ENCODE data around the gene SCRG1.

Gene SCRG1

DNA sequence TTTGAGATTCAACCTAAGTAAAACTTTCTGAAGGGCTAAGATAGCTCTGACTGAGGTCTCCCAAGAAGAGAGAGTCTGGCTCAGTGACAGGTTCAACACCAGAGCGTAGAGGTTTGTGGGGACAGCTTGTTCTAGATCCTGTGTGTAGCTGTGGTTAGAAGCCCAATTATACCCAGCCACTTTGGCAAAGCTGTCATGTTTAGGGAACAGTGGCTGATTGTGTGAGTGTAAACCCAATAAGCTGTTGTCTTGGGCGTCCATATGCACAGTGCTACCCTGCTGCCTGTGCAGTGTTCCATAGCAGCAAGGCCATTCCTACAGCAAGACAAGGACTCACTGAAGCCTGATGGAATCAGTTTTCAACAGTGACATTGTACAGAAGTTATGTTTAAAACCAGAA, 11.2 kb upstream of the SCRG1 start:
- no peak for DNase-seq

DNA sequence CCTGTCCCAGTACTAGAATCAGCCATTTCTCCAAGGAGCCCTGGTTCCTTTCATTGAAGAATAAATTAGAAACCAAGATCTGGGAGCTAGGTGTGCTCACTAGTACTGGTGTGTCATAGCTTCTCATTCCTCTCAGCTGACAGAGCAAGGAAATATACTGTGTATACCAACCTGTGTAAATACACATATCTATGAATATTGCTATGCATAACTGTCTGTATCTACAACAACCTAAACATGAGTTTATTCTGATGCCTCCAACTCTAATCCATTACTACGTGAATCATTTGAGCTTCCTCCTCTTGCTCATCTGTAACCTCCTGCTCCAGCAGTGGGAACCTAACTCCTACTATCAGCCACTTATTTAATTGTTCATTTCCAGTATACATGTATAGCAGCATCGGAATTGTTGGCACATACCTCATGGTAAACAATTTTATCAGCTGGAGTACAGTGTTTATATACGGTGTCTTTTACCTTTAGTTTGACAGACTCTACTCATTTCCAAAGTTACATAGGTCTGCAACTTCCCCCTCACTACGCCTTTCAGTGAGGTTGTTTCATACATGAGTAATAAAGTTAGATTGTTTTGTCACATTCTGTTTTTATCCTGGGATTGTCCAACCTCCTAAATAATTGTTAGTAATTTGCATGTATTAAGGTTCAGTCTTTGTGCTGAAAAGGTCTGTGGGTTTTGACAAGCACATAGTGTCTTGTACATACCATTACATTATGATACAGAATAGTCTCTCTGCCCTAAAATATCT, 7.1 kb upstream of the SCRG1 start:
- no peak for DNase-seq

DNA sequence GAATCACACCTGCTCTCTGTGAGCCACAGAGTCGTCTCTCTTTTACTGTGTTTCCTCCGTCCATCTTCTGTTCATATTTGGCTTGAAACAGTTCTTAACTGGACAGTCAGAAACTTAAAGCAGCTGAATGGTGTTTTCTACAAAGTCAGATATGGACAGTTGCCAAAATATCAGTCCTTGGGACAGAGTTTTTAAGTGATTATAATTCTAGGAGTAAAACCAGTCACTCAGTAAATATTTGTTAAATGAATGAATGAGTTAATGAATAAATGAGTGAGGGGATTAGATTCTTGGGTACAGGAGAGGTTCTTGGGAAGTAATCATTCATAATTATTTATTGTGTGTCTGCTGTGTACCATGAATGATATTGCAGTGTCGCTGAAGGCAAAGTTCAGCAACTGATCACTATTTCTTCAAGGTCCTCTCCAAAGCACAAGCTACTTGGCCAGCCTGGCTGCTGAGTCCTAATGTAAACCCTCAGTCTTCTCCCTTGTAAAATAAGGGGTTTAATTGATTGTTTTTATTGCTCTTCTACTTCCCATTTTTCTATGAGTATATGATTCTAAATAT, 5.5 kb upstream of the SCRG1 start:
- DNase-seq, result no peak

DNA sequence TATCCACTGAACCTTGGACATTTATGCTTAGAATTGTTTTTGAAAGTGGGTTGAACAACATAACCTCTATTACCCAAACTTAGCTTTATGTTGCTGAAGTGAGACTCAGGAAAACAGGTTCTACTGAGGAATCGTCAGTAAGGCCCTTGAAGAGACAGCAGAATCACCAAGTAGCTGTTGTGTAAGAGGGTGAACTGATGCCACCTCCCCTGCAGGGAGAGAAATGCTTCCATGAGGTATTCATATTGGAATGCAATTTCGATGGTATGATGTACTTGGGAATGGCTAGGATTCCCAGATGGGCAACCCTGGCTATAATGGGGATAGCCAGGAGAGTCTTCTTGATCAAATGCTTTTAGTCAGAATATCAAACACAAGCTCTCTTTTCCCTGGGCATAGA, 4.1 kb upstream of the SCRG1 start:
- no peak for DNase-seq

DNA sequence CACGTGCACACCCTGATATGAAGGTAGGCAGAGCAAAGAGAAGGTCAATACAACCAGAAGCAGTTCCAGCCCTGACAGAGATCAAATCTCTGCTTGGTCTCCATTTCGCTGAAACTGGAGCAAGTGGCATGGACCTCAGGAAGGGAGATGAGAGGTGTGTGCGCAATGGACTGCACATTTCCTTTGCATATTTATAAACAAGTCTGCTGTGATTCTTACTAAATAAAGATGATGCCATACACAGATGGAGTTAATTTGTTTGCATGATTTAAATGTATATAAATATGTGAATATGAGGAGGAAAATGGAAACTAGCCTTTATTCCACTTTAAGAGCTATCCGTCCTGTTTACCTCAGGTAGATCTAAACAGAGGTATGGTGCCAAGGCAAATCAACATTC, 2.1 kb upstream of the SCRG1 start:
- DNase-seq, result no peak

DNA sequence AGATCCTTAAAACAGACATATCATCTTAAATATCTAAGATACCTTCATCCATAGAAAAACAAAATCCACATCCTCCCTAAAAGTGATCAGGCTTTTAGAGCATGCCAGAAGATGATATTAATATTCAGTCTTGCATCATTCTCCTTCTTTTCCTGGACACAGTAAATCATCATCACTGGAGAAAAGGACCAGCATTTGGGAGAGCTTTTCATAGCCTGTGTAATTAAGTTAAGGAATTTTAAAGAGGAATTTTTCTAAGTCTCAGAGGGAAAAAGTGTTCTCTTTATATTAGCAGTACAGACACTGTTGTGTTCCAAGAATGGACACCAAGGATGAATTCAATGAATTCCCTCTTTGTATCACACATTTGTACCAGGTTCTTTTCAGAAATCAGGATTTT, 696 bp downstream of the SCRG1 start:
- DNase-seq, result no peak

DNA sequence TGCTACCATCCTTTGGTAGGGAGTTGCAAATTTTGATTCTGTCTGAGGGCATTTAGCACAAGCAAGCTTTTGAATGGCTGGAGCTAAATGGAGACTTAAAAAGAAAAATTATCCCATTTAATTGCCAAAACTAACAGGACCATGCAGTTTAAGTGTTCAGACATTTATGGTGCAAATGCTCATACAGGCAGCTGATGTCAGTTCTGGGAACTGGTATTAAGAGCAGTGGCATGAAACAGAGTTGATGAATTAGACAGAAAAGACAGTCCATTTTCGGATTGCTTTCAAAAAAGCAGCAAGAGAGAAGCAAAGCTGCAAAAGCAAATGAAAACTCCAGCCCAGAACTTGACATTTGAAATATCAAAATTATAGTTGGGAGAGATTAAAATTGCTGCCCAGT, 1.3 kb downstream of the SCRG1 start:
- DNase-seq, result no peak

DNA sequence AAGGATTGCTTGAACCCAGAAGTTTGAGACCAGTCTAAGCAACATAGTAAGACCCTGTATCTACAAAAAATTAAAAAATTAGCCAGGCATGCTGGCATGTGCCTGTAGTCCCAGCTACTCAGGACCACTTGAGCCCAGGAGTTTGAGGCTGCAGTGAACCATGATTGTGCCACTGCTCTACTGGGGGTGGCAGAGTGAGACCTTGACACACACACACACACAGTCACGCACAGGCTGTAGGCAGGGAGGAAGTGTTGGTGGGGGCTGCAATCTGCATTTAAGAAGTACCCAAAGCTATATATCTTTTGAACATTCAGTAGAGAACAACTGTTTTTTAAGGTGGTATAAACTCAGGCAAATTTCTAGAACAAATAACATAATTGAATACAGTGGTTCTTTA, 7.2 kb downstream of the SCRG1 start:
- no peak for DNase-seq

DNA sequence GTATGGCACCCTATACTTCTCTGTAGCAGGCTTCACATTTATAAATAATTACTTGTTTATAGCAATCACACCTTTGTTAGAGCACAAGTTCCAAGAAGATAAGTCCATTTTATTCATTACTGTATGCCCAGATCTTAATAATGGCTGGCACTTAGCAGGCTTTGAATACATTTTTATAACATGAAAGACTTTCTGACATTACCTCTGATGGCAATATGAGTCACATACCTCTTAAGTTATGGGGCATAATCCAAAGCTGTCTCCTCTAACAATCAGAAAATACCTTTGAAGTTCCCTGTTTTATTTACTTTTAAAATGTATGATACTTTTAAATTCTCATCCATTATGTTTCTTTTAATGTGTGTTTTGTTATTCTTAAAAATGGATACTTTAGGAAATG, 12.2 kb downstream of the SCRG1 start:
- no peak for DNase-seq

DNA sequence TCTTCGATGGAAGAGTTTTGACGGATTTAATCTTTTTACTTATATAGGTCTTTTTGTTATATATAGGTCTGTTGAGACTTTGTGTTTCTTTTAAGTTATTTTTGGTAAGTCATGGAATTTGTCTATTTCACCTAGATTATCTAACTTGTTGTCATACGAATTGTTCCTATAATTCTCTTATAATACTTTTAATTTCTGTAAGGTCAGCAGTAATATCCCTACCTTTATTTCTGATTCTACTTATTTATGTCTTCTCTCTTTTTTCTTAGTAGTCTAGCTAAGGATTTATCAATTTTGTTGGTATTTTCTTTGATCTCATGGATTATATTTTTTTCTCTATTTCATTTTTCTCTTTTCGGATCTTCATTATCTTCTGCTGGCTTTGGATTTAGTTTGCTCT, 16.6 kb downstream of the SCRG1 start:
- no peak for DNase-seq

DNA sequence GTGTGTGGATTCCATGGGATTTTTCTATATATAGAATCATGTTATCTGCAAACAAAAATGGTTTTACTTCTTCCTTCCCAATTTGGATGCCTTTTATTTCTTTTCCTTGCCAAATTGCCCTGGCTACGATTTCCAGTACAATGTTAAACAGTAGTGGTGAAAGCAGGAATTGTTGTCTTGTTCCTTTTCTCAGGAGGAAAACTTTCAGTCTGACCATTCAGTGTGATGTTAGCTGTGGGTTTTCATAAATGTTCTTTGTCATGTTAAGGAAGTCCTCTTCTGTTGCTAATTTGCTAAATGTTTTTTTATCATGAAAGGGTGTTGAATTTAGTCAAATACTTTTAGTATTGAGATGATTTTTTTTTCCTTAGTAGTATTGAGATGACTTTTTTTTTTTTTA, 17.3 kb downstream of the SCRG1 start:
- DNase-seq, result no peak

DNA sequence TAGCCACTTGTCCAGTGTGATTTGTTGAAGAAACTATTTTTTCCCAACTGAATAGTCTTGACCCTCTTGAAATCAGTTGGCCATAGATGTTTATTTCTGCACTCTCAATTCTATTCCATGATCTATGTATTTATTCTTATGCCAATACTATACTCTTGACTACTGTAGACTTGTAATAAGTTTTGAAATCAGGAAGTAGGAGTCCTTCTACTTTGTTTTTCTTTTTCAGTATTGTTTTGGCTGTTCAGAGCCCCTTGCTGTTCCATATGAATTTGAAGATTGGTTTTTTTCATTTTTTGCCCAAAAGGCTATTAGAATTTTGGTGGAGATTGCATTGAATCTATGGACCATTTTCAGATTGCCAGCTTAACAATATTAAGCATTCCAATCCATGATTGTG, 17.9 kb downstream of the SCRG1 start:
- no peak for DNase-seq

DNA sequence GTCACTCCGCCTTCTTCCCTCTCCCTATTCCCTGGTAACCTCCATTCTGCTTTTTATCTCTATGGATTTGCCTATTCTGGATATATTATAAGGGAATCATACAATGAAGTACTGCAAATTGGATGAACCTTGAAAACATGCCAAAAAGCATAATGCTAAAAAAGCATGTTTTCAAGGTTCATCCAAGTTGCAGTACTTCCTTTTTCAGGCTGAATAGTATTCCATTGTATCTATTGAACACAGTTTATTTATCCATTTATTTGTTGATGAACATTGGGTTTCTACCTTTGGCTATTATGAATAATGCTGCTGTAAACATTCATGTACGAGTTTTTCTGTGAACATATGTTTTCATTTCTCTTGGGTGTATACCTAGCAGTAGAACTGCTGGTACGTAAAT, 19.0 kb downstream of the SCRG1 start:
- DNase-seq, result no peak

DNA sequence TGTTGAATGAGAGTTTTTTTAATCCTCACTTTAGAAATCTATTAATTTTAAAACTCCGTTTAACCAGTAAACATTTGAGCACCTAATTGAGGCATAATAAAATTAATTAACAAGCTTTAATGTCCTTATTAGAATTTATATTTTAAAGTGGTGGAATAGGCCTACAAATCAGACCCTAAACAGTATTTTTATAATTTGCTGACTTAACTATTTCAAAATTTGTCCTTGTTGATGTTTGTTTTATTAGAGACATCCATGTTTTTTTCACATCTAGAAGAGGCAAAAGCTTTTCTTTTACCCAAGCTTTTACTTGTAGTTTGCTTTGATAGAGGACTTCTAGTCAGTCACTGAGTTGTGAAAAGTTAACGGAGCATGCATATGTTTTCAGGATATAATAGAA, 24.3 kb downstream of the SCRG1 start:
- DNase-seq, result no peak

DNA sequence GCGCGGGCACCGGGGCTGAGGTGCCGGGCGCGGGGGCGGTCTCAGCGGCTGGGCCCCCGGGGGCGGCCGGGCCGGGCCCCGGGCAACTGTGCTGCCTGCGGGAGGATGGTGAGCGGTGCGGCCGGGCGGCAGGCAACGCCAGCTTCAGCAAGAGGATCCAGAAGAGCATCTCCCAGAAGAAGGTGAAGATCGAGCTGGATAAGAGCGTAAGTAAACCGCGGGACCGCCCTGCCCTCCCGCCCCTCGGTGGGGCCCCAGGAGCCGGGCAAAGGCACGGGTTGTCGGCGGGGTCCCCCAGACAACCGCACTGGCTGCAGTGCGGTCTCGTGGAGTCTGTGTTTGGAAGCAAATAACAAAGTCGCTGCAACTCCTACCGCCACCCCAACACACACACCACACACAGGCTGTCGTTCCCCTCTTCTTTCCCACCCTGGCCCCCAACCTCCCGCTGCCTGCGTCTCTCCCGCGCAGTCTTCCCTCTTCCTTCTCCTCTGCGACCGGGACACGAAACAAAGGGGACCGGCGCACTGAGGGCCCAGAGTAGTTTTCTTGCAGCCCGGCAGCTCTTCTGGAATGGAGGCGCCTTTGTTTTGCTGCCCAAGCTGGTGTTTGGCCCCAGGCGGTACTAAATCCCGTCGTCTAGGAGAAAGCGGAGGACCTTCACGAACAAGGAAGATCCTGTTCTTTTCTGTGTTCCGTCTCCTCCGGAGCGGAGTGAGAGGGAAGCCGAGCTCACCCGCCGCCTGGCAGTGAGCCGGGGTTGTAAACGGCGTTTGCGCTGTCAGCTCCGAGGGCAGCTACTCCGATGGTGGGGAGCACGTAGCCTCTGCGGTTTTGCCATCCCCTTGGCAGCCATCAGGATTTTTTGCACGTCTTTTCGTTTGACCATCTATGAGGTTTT, 27.4 kb downstream of the SCRG1 start:
- no peak for DNase-seq

DNA sequence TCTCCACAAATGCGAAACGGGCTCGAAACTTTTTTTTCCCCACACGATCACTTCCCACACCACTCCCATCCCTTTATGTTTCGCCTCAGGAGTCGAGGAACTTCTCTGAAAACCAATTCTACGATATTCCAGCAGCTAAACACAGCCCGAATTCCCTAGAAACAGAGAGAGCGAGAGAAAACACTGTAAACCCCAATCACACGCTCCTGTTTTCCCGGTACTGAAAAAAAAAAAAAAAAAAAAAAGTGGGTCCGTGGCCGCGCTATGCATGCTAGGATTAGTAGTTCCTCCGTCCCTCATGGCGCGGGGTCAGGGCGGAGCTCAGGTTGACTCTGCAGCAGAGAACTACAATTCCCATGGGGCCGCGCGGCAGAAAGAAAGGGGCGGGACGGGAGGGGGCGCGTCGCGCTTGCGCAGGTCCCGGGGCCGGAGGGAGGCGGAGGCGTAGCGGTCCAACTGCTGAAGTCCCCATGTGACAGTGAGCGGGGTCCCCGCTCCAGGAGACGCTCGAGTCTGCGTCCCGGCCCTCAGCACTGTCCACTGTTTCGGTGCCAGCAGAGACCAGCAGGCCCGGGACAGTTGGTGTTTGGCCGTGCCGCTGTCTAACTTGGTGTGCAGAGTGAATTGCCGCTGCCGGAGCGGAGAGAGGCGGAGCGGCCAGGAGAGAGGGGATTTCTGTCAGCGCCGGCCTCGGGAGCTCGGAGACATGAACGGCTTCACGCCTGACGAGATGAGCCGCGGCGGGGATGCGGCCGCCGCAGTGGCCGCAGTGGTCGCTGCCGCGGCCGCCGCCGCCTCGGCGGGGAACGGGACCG, 28.2 kb downstream of the SCRG1 start, which contains the start of gene SAP30:
SAP30 (plus strand) TSS at position 478 of the 815 bp plus-strand sequence; CDS start at position 707, 229 bp downstream.
- DNase-seq, result peak; percentile 96

DNA sequence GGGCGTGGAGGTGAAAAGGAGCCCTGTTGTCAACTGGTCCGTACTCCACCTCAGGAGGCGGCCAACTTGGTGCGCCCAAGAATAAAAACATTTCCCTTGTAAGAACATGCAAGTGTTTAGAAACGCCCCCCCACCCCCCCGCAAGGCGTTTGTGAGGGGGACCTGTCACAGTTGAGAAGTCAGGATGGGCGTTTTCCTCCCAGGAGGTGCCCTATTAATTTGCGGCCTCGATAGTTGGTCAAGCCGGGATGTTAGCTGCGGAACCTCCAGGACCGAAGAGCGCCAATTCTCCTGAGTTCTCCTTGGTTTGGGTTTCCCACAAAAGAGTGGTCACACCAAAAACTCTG, 28.8 kb downstream of the SCRG1 start:
- no peak for DNase-seq

DNA sequence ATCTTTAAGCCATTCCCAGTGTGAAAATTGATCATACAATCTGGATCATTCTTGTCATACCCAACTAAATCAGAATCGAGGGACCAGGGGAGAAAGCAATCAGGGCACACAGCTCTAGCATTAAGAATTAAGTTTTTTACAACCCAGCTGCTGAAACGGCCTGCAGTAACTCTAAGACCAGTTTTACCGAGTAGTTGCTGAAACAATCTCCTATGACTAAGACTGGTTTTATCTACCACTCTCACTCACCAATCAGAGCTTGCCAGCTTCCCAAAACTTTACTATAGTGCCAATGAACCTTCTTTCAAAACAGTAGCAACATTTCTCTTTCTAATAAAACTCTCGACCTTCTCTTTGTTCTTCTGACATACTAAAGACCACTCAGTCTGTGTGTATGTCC, 31.0 kb downstream of the SCRG1 start:
- no peak for DNase-seq

DNA sequence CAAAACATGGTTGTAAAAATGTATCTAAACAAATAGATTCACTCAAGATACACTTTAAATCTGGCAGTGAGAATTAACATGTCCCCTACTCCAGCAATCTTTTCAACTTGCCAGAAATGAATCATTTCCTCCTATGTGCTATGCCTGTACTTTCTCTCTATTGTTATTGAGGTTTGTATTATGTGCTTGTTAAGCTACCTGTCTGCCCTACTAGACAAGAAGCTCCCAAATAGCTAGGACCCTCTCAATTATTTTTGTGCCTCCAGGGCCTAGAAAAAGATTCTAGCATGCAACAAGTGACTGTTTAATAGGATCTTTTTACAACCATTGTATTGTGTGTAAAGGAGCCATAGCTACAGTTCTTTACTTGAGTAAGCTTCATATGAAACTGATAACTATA, 31.6 kb downstream of the SCRG1 start:
- DNase-seq, result no peak

DNA sequence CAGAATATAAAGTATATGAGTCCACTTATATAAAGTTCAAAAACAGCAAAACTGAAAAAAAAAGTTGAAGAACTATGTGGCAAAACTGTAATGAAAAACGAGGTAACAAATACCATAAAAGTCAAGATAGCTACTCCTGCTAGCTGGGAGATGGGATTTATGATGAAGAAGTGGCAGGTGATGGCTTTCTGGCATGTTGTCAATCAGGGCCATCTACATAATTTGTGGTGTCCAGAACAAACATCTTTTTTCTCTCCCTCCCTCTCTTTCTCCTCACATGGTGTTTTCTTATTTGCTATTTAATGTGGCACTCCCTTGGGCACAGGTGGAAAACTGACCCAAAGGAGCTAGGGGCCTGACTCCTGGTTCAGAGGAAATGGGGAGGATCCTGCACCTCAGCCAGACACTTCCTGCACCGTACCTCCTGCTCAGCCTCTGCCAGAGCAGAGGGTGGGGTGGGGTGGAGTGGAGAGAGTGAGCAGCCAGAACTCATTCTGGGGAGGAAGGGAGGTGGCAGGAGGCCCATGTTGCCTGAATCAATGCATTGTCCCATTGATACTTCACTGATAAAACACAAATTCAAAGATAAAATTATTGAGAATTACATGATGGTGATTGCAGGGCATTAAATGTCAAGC, 33.4 kb downstream of the SCRG1 start:
- DNase-seq, result no peak

DNA sequence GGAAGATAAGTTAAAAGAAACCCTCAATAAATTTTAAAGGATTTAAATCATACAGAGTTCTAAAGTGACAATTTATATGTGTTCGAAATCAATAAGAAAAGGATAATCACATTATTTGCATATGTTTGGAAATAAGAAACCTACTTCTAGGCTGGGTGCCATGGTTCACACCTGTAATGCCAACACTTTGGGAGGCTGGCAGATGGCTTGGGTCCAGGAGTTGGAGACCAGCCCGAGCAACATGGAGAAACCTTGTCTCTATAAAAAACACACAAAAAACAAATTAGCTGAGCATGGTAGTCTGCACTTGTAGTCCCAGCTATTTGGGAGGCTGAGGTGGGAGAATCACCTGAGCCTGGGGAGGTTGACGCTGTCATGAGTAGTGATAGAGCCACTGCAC, 36.2 kb downstream of the SCRG1 start:
- no peak for DNase-seq

DNA sequence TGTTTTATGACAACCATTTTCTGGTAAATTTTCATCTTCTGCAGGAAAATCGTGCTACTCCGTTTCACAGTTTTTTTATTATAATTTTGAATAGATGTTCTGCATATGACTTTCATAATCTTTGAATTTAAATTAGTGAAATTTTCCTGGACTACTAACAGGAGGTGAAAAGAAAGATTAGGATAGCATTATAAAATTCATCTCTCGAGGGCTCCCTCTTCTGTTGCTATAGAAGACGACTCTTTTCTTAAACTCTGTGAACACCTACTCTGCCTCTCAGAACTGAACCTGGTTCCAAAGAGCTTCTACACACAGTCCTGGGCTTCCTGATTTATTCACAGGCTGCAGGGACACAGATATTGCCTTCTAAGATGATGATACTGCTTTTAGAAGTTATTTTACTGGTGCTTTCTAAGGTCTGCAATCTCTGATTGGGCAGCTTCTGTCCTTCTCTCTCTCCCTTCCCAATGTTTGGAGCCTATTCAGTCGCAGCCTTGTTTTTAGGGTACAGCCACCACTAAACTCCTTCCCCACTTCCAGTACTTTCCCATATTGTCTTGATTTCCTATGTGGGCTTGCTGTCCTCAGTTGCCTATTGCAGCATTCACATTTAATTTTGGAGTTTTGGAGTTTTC, 38.2 kb downstream of the SCRG1 start:
- DNase-seq, result no peak

All from NCI-H1436 treated with DMSO at 0.1 percent for 48 hours (cell line).